Tibial nerve (tissue), 4 donors: ENCODE results near the gene SESTD1. TPM values are rescaled to one million over a fixed set of nuclear protein-coding genes. Genes with fewer than 3 reads are reported as not detected.

Experiments
- DNase-seq, 2 donors: peaks; one replicate each; pipeline ENCODE4 v3.0.0-alpha.2; 2019; ENCODE audit warnings: low spot score in 2 of 2
- H3K27ac ChIP-seq, 4 donors: fragments of 200-600 bp; sonication (generic) in 3 of 4; one replicate each; pipeline ENCODE4 v1.5.1; 2017 to 2019; ENCODE audit warnings: mild to moderate bottlenecking in 1 of 4
- H3K27me3 ChIP-seq, 2 donors: fragments of 200-600 bp; sonication (generic) in 1 of 2; one replicate each; pipeline versions ENCODE4 v1.5.1 to v1.6.0; 2017 to 2019
- H3K36me3 ChIP-seq, 3 donors: fragments of 200-600 bp; sonication (generic); one replicate each; pipeline ENCODE4 v1.5.1; 2018 to 2019
- H3K4me1 ChIP-seq, 4 donors: fragments of 200-600 bp; sonication (generic) in 3 of 4; one replicate each; pipeline ENCODE4 v1.5.1; 2017 to 2019
- H3K4me3 ChIP-seq, 4 donors: fragments of 200-600 bp; sonication (generic) in 3 of 4; one replicate each; pipeline ENCODE4 v1.5.1; 2017 to 2019; ENCODE audit warnings: mild to moderate bottlenecking in 1 of 4, moderate library complexity in 1 of 4
- H3K9me3 ChIP-seq, 4 donors: fragments of 200-600 bp; sonication (generic) in 3 of 4; one replicate each; pipeline ENCODE4 v1.5.1; 2017 to 2019
- CTCF ChIP-seq, 5 experiments: fragments of 200-600 bp in 3 of 5; fragments of 450-650 bp in 2 of 5; sonication (generic) in 3 of 5; IDR thresholded peaks; one replicate each; pipeline ENCODE4 v1.5.1; 2016 to 2019; ENCODE audit warnings: antibody characterized with exemption in 5 of 5, mild to moderate bottlenecking in 3 of 5, moderate library complexity in 2 of 5
- EP300 ChIP-seq, 2 donors: sonication (generic); formaldehyde crosslinking; IDR thresholded peaks; one replicate each; pipeline ENCODE4 v1.6.1; 2017; ENCODE audit warnings: antibody characterized with exemption in 2 of 2, mild to moderate bottlenecking in 1 of 2
- POLR2A ChIP-seq, 2 donors: fragments of 450-650 bp; IDR thresholded peaks; one replicate each; pipeline ENCODE4 v1.6.1; 2017; ENCODE audit warnings: antibody characterized with exemption in 2 of 2, mild to moderate bottlenecking in 2 of 2, moderate library complexity in 2 of 2
- WGBS, 2 donors: methylation state at CpG; one replicate each; pipeline ENCODE4 v1.1.5; 2018; 5-methylcytosine and 5-hydroxymethylcytosine counted together
- total RNA-seq, 4 donors: library from RNA; depleted of rRNA; stranded (reverse); fragments of >200 nt; gene quantifications; one replicate each; pipeline ENCODE4 v1.1.0, GENCODE V29; 2016

Gene SESTD1
- total RNA-seq, 4 donors from 2014 or later, result 62.1 to 82.4 (median 73.1) TPM

DNA sequence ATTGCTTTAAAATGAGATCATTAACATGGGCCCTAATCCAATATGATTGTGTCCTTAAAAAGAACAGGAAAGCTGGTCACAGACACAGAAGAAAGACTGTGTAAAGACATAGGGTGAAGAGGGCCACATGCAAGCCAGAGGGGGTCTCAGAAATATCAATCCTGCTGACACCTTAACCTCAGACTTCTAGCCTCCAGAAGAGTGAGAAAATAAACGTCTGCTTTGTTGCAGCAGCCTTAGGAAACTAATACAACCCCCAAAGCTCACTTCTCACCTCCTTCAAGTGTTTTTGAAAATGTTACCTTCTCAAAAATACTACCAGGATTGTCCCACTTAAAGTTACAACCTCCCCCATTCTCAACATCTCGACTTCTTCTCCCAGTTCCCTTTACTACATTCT lies 39.8 kb upstream of the SESTD1 start:
- 65 to 71% methylated on average over 2 of the region's 2 CpGs for WGBS, 2 donors
- no peak for TF ChIP-seq EP300 (IDR thresholded peaks at IDR 0.05)
- no peak for TF ChIP-seq POLR2A (IDR thresholded peaks at IDR 0.05)
- TF ChIP-seq CTCF (IDR thresholded peaks at IDR 0.05), result no peak

DNA sequence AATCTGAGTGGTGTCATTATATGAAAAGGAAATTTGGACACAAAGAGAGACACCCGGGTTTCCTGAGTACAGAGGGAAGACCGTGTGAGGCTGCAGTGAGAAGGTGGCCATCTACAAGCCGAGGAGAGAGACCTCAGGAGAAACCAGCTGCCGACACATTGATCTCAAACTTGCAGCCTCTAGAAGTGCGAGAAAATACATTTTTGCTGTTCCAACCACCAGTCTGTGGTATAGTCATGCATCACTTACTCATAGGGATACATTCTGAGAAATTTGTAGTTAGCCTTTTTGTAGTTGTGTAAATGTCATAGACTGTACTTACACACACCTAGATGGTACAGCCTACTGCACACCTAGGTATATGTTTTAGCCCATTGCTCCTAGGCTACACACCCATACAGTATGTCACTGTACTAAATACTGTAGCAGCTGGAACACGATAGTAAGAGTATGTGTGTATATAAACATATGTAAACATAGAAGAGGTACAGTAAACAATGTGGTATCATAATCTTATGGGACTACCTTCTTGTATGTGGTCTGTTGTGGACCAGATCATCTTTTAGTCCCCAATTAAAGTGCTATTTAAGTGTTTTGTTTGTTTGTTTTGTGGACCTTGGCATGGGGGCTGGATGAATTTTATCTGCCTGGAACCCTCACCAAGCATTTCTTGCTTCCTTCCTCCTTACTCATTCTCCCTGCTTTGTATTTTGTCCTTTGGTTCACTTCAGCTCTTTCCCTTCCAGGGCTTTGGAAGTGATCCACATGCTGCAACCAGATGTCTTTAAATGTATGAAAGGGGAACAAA lies 38.3 kb upstream of the SESTD1 start:
- Histone ChIP-seq H3K36me3 (no peaks in the 10 kb centered on the region), H3K4me3 (no peak overlapping the region), H3K27ac (no peak overlapping the region), H3K27me3 (no peaks in the 10 kb centered on the region), H3K9me3 (no peaks in the 10 kb centered on the region), H3K4me1 (no peaks in the 10 kb centered on the region)
- 81 to 82% methylated on average over 6 of the region's 6 CpGs for WGBS, 2 donors
- no peak for DNase-seq
- TF ChIP-seq CTCF (IDR thresholded peaks at IDR 0.05), result no peak
- TF ChIP-seq POLR2A (IDR thresholded peaks at IDR 0.05), result no peak
- no peak for TF ChIP-seq EP300 (IDR thresholded peaks at IDR 0.05)

More for the DNA sequence above, 39.8 kb upstream of the SESTD1 start:
- H3K27ac ChIP-seq, result no peak overlapping the region
- H3K36me3 ChIP-seq, result no peaks in the 10 kb centered on the region
- DNase-seq, result no peak
- H3K27me3 ChIP-seq, result no peaks in the 10 kb centered on the region
- H3K9me3 ChIP-seq, result no peaks in the 10 kb centered on the region
- H3K4me3 ChIP-seq, result no peak overlapping the region
- no peaks in the 10 kb centered on the region for H3K4me1 ChIP-seq

DNA sequence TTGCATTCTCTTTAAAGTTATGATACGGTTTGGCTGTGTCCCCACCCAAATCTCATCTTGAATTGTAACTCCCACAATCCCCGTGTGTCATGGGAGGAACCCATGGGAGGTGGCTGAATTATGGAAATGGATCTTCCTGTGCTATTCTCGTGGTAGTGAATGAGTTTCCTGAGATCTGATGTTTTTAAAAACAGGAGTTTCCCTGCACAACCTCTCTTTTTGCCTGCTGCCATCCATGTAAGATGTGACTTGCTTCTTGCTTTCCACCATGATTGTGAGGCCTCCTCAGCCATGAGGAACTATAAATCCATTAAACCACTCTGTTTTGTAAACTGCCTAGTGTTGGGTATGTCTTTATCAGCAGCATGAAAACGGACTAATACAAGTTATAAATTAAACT lies 37.5 kb upstream of the SESTD1 start:
- Histone ChIP-seq H3K9me3 (no peaks in the 10 kb centered on the region), H3K27ac (no peak overlapping the region), H3K4me3 (no peak overlapping the region), H3K4me1 (no peaks in the 10 kb centered on the region), H3K27me3 (no peaks in the 10 kb centered on the region), H3K36me3 (no peaks in the 10 kb centered on the region)
- no peak for DNase-seq
- TF ChIP-seq CTCF (IDR thresholded peaks at IDR 0.05) (no peak), EP300 (IDR thresholded peaks at IDR 0.05) (no peak), POLR2A (IDR thresholded peaks at IDR 0.05) (no peak)
- 79 to 80% methylated on average over 4 of the region's 4 CpGs for WGBS, 2 donors

GRCh38 chr2:179298666-179299065 lies 34.0 kb upstream of the SESTD1 start:
- Histone ChIP-seq H3K9me3 (no peaks in the 10 kb centered on the region), H3K27me3 (no peaks in the 10 kb centered on the region), H3K36me3 (no peaks in the 10 kb centered on the region), H3K4me1 (no peaks in the 10 kb centered on the region), H3K4me3 (no peak overlapping the region), H3K27ac (no peak overlapping the region)
- no peak for DNase-seq
- 89 to 96% methylated on average over 5 of the region's 5 CpGs for WGBS, 2 donors
- TF ChIP-seq CTCF (IDR thresholded peaks at IDR 0.05) (no peak), EP300 (IDR thresholded peaks at IDR 0.05) (no peak), POLR2A (IDR thresholded peaks at IDR 0.05) (no peak)

DNA sequence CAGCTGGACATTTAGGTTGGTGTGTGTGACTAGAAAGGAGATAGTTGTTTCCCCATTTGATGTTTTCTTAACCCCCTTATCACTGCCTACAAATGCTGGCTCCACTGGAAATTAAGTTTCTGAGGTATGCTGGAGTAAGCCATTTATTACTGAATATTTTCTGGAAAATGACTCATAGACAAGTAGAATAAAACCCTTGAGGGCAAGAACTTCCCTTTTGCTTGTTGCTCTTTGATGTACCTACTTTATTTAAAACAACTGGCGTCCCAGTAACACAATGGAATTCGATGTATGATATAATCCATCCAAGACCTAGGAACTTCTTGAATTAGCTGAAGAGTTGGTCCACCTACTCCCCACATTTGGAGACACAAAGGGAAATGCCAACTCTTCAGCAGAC lies 33.3 kb upstream of the SESTD1 start:
- Histone ChIP-seq H3K9me3 (no peaks in the 10 kb centered on the region), H3K36me3 (no peaks in the 10 kb centered on the region), H3K27me3 (no peaks in the 10 kb centered on the region), H3K4me3 (no peak overlapping the region), H3K4me1 (no peaks in the 10 kb centered on the region), H3K27ac (no peak overlapping the region)
- TF ChIP-seq POLR2A (IDR thresholded peaks at IDR 0.05) (no peak), CTCF (IDR thresholded peaks at IDR 0.05) (no peak), EP300 (IDR thresholded peaks at IDR 0.05) (no peak)
- WGBS, 2 donors, result 85 to 93% methylated on average over 2 of the region's 2 CpGs
- DNase-seq, result no peak
